ENCODE measurements around the gene C10orf90.

DNA sequence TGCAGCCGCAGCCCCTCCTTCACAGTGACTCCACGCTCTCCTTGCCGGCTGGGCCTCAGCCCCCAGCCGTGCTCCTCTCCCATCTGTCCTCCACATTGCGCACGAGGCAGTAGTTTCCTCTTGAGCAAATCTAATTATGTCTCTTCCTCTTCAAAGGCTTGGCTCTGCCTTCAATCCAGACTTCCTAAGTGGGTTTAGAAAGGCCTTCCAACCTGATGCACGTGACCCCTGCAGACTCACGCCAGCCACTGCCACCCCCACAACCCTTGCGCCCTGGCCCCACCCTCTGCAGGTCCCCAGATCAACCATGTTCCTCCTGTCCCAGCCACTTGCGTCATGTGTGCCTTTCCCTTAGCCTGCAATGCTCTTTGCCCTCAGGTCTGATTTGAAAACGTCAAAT is 207.2 kb downstream of the C10orf90 start:
- TF ChIP-seq, protein P1, sequence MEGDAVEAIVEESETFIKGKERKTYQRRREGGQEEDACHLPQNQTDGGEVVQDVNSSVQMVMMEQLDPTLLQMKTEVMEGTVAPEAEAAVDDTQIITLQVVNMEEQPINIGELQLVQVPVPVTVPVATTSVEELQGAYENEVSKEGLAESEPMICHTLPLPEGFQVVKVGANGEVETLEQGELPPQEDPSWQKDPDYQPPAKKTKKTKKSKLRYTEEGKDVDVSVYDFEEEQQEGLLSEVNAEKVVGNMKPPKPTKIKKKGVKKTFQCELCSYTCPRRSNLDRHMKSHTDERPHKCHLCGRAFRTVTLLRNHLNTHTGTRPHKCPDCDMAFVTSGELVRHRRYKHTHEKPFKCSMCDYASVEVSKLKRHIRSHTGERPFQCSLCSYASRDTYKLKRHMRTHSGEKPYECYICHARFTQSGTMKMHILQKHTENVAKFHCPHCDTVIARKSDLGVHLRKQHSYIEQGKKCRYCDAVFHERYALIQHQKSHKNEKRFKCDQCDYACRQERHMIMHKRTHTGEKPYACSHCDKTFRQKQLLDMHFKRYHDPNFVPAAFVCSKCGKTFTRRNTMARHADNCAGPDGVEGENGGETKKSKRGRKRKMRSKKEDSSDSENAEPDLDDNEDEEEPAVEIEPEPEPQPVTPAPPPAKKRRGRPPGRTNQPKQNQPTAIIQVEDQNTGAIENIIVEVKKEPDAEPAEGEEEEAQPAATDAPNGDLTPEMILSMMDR (conservative IDR thresholded peaks at IDR 0.05 in 1 of 2, IDR thresholded peaks at IDR 0.05 in 1 of 2; ENCODE audit: extremely low read depth in 1 of 2, insufficient read depth in 1 of 2, low read depth in 1 of 2, low read length in 2 of 2): no peak
- no peak for TF ChIP-seq EZH2 (IDR thresholded peaks at IDR 0.05; ENCODE audit: borderline replicate concordance, low read length)
